NB4 (cell line): Measurements from ENCODE around the gene MT1H.

Experiments used
- POLR2A ChIP-seq: IDR thresholded peaks from 2 replicates; pipeline ENCODE4 v1.6.1; 2011; ENCODE audit warnings: mild to moderate bottlenecking; ENCODE audit not compliant: insufficient read length; ENCODE audit errors: extremely low read depth
- TF ChIP-seq, protein P1 (sequence below): IDR thresholded peaks from one replicate; pipeline ENCODE4 v1.5.1; 2012; ENCODE audit warnings: low read depth, low read length

DNA sequence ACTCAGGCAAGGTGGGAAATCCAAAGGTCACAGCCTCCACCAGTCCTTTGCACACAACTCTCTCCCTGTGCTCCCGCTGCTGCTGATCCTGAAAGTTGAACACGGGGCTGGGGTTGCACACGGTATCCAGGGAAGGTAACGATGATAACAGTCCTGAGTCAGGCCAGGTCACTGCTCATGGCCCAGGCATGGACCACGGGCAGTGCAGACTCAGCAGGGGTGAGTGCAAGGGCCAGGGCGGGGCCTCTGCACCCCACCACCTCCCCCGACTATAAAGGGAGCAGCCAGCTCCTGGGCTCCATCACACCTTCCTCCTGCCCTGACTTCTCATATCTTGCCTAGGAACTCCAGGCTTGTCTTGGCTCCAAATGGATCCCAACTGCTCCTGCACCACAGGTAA is 18.0 kb upstream of the MT1H start, which contains the start of gene MT1B:
- TF ChIP-seq, protein P1, sequence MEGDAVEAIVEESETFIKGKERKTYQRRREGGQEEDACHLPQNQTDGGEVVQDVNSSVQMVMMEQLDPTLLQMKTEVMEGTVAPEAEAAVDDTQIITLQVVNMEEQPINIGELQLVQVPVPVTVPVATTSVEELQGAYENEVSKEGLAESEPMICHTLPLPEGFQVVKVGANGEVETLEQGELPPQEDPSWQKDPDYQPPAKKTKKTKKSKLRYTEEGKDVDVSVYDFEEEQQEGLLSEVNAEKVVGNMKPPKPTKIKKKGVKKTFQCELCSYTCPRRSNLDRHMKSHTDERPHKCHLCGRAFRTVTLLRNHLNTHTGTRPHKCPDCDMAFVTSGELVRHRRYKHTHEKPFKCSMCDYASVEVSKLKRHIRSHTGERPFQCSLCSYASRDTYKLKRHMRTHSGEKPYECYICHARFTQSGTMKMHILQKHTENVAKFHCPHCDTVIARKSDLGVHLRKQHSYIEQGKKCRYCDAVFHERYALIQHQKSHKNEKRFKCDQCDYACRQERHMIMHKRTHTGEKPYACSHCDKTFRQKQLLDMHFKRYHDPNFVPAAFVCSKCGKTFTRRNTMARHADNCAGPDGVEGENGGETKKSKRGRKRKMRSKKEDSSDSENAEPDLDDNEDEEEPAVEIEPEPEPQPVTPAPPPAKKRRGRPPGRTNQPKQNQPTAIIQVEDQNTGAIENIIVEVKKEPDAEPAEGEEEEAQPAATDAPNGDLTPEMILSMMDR = no peak
- TF ChIP-seq POLR2A = no peak
